ENCODE results near the gene NVL.
A peak's percentile ranks its signal among the peaks of the same experiment; 100 is the strongest.

The NVL gene

DNA sequence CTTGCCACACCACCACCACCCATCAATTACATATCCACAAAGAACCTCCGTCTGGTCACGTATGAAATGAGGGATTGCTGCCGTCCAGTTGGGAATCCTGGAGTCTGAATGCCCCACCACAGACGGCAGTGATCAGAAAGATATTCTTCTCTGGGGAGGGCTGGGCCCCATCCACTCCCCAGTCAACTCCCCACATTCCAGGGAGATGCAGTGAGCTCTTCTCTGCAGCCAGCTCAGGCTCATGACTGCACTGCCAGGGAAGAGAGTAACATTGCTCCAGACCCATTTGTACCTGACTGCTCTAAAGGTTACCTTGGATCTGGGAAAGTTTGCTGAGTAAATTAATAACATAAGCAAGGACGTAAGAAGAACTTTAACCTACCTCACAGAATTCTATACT is 128.6 kb downstream of the NVL start:
- peaks cover 9% of the 10 kb centered on the region for H3K4me1 ChIP-seq (ENCODE audit: insufficient read depth, low read length)
- H3K9ac ChIP-seq (ENCODE audit: low read length): no peak overlapping the region
- H3K27ac ChIP-seq (ENCODE audit: low read depth, low read length): no peak overlapping the region
- no peaks in the 10 kb centered on the region for H3K27me3 ChIP-seq (ENCODE audit: control insufficient read depth in 1 of 2, insufficient read depth in 2 of 2, low read length in 2 of 2)
- no peak overlapping the region for H3K4me3 ChIP-seq (ENCODE audit: low read depth in 1 of 2, low read length in 2 of 2)
- no peaks in the 10 kb centered on the region for H3K36me3 ChIP-seq (ENCODE audit: insufficient read depth, low read length)
- H3K9me3 ChIP-seq (ENCODE audit: low read length): no peaks in the 10 kb centered on the region

DNA sequence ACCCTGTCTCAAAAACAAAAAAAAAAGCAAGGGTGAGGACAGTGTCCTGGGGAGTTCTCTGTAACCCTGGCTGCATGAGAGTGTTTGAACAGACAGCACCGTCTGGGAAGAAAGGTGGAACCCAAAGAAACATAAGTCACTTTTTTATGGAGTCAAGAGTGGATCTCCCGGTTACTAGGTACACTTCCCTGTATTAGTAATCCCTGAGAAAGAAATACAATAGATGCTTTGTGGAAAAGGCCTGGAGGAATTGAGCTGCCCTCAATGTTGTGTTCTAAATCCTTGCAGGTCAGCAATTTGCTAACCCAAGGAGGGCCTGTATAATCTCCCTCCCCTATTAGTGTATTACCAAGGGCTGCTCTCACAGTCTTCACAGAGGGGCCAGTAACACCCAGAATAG is 130.3 kb downstream of the NVL start:
- no peak overlapping the region for H3K27ac ChIP-seq (ENCODE audit: low read depth, low read length)
- no peaks in the 10 kb centered on the region for H3K36me3 ChIP-seq (ENCODE audit: insufficient read depth, low read length)
- H3K4me3 ChIP-seq (ENCODE audit: low read depth in 1 of 2, low read length in 2 of 2): no peak overlapping the region
- H3K9ac ChIP-seq (ENCODE audit: low read length): no peak overlapping the region
- no peaks in the 10 kb centered on the region for H3K9me3 ChIP-seq (ENCODE audit: low read length)
- peaks cover 3% of the 10 kb centered on the region for H3K4me1 ChIP-seq (ENCODE audit: insufficient read depth, low read length)
- H3K27me3 ChIP-seq (ENCODE audit: control insufficient read depth in 1 of 2, insufficient read depth in 2 of 2, low read length in 2 of 2): no peaks in the 10 kb centered on the region

DNA sequence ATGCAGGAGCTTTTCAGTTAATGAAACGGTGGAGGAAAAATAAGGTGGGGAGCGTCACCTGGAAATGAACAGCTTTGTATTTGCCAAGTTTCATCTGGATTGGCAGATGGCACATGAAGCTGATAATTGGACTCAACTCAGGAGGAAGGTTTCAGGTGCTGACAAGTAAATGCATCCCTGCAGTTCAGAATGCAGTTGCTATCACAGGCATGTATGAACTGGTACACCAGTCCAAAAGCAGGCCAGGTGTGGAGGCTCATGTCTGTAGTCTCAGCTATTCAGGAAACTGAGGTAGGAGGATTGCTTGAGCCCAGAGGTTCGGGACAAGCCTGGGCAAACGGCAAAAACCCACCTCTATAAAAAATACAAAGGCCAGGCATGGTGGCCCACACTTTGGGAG is 131.4 kb downstream of the NVL start:
- Histone ChIP-seq H3K9ac (ENCODE audit: low read length) (no peak overlapping the region), H3K4me1 (ENCODE audit: insufficient read depth, low read length) (no peaks in the 10 kb centered on the region), H3K4me3 (ENCODE audit: low read depth in 1 of 2, low read length in 2 of 2) (no peak overlapping the region), H3K27ac (ENCODE audit: low read depth, low read length) (no peak overlapping the region), H3K27me3 (ENCODE audit: control insufficient read depth in 1 of 2, insufficient read depth in 2 of 2, low read length in 2 of 2) (no peaks in the 10 kb centered on the region), H3K9me3 (ENCODE audit: low read length) (no peaks in the 10 kb centered on the region), H3K36me3 (ENCODE audit: insufficient read depth, low read length) (peaks cover 6% of the 10 kb centered on the region)

DNA sequence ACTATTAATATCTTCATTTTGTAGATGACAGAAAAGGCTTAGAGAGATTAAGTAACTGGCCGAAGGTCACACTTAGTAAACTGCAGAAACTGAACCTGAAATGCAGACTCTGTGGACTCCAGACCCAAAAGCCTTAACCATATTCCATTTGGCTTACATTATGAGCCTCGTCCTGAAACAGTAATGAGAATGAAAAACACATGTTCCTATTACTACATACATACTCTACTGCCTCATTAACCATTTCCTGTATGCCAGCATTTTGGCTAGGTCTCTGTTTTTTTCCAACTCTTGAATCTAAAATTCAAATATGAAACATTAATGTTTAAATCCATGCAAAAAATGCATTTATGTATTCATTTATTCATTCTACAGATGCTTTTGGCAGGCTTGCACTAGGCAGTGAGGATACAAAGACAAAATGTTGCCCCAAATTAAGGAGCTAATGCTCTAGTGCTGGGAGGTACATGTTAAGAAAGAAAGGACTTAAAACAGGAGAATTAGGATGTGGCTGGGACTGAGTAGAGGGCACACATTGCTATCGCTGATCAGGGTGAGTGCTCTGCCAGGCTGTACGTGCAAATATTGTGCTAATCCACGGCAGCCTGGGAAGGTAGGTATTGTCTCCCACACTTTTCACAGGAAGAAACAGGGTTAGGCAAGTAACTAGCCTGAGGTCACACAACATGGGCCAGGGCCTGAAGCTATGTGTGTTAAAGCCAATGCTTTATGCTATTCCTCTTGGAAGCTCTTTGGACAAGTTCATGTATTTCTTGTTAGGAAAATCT is 133.0 kb downstream of the NVL start:
- Histone ChIP-seq H3K4me1 (ENCODE audit: insufficient read depth, low read length) (no peaks in the 10 kb centered on the region), H3K9me3 (ENCODE audit: low read length) (no peaks in the 10 kb centered on the region), H3K27ac (ENCODE audit: low read depth, low read length) (no peak overlapping the region), H3K4me3 (ENCODE audit: low read depth in 1 of 2, low read length in 2 of 2) (no peak overlapping the region), H3K9ac (ENCODE audit: low read length) (no peak overlapping the region), H3K27me3 (ENCODE audit: control insufficient read depth in 1 of 2, insufficient read depth in 2 of 2, low read length in 2 of 2) (no peaks in the 10 kb centered on the region), H3K36me3 (ENCODE audit: insufficient read depth, low read length) (peaks cover 6% of the 10 kb centered on the region)

DNA sequence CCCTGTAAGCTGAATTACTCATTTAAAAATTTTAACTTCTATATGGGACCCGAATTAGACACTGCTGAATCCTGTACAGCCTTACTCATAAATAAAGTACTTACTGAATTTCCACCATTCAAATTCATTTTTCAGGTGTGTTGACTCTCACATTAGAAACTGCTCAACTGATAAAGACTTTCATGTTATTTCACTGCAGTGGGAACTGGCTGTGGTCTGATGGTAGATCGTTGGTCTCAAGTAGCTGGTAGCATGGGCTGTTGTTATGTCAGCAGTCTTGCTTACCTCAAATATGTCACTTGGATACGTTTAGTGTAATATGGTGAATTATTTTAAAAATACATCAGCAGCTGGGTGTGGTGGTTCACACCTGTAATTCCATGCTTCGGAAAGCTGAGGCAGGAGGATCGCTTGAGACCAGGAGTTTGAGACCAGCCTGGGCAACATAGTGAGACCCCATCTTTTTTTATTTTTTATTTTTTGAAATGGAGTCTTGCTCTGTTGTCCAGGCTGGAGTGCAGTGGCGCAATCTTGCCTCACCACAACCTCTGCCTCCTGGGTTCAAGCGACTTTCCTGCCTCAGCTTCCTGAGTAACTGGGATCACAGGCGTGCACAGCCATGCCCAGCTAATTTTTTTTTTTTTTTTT is 136.5 kb downstream of the NVL start:
- Histone ChIP-seq H3K27me3 (ENCODE audit: control insufficient read depth in 1 of 2, insufficient read depth in 2 of 2, low read length in 2 of 2) (no peaks in the 10 kb centered on the region), H3K4me3 (ENCODE audit: low read depth in 1 of 2, low read length in 2 of 2) (no peak overlapping the region), H3K4me1 (ENCODE audit: insufficient read depth, low read length) (no peaks in the 10 kb centered on the region), H3K36me3 (ENCODE audit: insufficient read depth, low read length) (peaks cover 13% of the 10 kb centered on the region), H3K9me3 (ENCODE audit: low read length) (no peaks in the 10 kb centered on the region), H3K9ac (ENCODE audit: low read length) (no peak overlapping the region), H3K27ac (ENCODE audit: low read depth, low read length) (no peak overlapping the region)

DNA sequence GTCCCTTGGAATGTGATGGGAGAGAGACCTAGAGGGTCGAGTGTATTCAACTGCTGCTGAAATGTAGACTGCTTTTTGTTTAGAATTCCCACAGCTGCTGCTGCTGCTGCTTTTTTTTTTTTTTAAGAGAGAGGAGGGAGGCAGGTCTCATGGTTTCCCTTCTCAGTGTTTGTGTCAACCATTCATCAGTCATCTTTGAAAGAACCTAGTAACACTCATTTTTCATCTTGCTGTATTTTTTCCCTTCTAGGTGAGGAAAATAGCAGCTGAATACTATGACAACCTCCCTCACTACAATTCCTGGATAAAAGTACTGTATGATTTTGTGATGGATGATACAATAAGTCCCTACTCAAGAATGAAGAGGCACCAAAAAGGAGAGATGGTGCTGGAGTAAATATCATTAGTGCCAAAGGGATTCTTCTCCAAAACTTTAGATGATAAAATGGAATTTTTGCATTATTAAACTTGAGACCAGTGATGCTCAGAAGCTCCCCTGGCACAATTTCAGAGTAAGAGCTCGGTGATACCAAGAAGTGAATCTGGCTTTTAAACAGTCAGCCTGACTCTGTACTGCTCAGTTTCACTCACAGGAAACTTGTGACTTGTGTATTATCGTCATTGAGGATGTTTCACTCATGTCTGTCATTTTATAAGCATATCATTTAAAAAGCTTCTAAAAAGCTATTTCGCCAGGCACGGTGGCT is 137.7 kb downstream of the NVL start:
- H3K4me3 ChIP-seq (ENCODE audit: low read depth in 1 of 2, low read length in 2 of 2): no peak overlapping the region
- H3K9ac ChIP-seq (ENCODE audit: low read length): no peak overlapping the region
- no peak overlapping the region for H3K27ac ChIP-seq (ENCODE audit: low read depth, low read length)
- H3K27me3 ChIP-seq (ENCODE audit: control insufficient read depth in 1 of 2, insufficient read depth in 2 of 2, low read length in 2 of 2): no peaks in the 10 kb centered on the region
- H3K36me3 ChIP-seq (ENCODE audit: insufficient read depth, low read length): peaks cover 13% of the 10 kb centered on the region
- H3K4me1 ChIP-seq (ENCODE audit: insufficient read depth, low read length): no peaks in the 10 kb centered on the region
- H3K9me3 ChIP-seq (ENCODE audit: low read length): no peaks in the 10 kb centered on the region

DNA sequence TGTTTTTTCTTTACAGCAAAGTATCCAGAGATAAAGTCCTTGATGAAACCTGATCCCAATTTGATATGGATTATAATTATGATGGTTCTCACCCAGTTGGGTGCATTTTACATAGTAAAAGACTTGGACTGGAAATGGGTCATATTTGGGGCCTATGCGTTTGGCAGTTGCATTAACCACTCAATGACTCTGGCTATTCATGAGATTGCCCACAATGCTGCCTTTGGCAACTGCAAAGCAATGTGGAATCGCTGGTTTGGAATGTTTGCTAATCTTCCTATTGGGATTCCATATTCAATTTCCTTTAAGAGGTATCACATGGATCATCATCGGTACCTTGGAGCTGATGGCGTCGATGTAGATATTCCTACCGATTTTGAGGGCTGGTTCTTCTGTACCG is 140.4 kb downstream of the NVL start:
- Histone ChIP-seq H3K9me3 (ENCODE audit: low read length) (no peaks in the 10 kb centered on the region), H3K36me3 (ENCODE audit: insufficient read depth, low read length) (peaks cover 13% of the 10 kb centered on the region), H3K4me3 (ENCODE audit: low read depth in 1 of 2, low read length in 2 of 2) (no peak overlapping the region), H3K27ac (ENCODE audit: low read depth, low read length) (no peak overlapping the region), H3K9ac (ENCODE audit: low read length) (no peak overlapping the region), H3K4me1 (ENCODE audit: insufficient read depth, low read length) (peaks cover 7% of the 10 kb centered on the region), H3K27me3 (ENCODE audit: control insufficient read depth in 1 of 2, insufficient read depth in 2 of 2, low read length in 2 of 2) (no peaks in the 10 kb centered on the region)

DNA sequence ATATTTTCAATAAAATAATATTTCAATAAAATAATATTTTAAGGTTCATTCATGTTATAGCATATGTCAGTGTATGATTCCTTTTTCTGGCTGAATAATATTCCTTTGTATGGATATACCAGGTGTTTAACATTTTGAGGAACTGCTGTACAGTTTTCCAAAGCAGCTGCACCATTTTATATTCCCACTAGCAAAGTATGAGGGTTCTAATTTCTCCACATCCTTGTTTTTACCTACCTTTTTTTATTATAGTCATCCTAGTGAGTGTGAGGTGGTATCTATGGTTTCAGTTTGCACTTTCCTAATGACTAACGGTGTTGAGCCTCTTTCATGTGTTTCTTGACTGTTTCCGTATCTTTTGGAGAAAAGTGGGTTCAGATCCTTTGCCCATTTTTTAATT is 141.7 kb downstream of the NVL start:
- H3K4me3 ChIP-seq (ENCODE audit: low read depth in 1 of 2, low read length in 2 of 2): no peak overlapping the region
- peaks cover 8% of the 10 kb centered on the region for H3K36me3 ChIP-seq (ENCODE audit: insufficient read depth, low read length)
- H3K27me3 ChIP-seq (ENCODE audit: control insufficient read depth in 1 of 2, insufficient read depth in 2 of 2, low read length in 2 of 2): no peaks in the 10 kb centered on the region
- H3K9me3 ChIP-seq (ENCODE audit: low read length): no peaks in the 10 kb centered on the region
- no peak overlapping the region for H3K9ac ChIP-seq (ENCODE audit: low read length)
- H3K27ac ChIP-seq (ENCODE audit: low read depth, low read length): no peak overlapping the region
- H3K4me1 ChIP-seq (ENCODE audit: insufficient read depth, low read length): peaks cover 12% of the 10 kb centered on the region

DNA sequence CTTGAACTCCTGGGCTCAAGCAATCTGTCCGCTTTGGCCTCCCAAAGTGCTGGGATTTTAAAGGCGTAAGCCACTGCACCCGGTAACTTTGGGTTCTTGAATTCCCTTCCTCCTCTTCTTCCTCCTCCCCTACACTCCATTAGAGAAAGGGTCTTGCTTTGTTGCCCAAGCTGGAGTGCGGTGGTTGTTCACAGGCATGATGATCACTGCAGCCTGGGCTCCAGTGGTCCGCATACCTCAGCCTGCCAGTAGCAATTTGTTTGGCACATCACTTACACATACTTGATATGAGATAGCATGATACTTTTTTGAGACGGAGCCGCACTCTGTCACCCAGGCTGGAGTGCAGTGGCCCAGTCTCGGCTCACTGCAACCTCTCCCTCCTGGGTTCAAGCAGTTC is 144.8 kb downstream of the NVL start:
- peaks cover 7% of the 10 kb centered on the region for H3K36me3 ChIP-seq (ENCODE audit: insufficient read depth, low read length)
- no peak overlapping the region for H3K27ac ChIP-seq (ENCODE audit: low read depth, low read length)
- peaks cover 12% of the 10 kb centered on the region for H3K4me1 ChIP-seq (ENCODE audit: insufficient read depth, low read length)
- no peaks in the 10 kb centered on the region for H3K9me3 ChIP-seq (ENCODE audit: low read length)
- H3K27me3 ChIP-seq (ENCODE audit: control insufficient read depth in 1 of 2, insufficient read depth in 2 of 2, low read length in 2 of 2): no peaks in the 10 kb centered on the region
- no peak overlapping the region for H3K9ac ChIP-seq (ENCODE audit: low read length)
- H3K4me3 ChIP-seq (ENCODE audit: low read depth in 1 of 2, low read length in 2 of 2): no peak overlapping the region

DNA sequence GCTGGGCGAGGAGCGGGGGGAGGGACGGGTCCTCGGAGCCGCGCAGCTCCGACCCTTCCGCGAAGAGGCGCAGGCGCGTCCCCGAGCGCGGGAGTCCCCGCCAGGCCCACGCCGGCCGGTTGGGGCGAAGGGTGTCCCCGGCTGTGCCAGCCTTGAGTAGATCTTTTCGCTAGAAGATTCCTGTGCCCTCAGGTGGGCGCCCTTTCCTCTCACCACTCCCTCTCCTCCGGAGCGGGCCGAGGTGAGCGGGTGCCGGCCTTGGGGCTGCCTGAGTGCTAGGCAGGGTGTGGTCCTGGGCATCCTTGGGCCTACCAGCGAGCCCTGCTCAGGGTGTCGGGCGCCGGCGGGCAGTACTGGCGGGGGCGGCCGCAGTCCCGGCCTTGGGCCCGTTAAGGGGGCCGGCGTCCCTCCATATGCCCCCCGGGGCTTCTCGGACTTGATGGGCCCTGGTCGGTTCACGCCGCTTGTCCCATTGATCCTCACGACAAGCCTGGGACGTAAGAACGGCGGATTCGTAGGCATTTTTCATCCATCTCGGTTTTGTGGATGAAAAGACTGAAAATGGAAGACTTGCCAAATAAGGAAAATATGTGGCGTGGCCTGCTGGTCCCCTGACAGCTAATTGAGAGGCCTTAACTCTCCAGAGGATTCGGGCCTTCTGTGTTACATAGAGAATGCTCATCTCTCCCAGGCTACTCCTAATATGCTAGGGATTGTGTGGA is 146.2 kb downstream of the NVL start:
- H3K9ac ChIP-seq (ENCODE audit: low read length): peak overlapping the region; percentile 66
- H3K4me3 ChIP-seq (ENCODE audit: low read depth in 1 of 2, low read length in 2 of 2): peak overlapping the region; percentile 64 to 94
- peak overlapping the region; percentile 93 for H3K27ac ChIP-seq (ENCODE audit: low read depth, low read length)
- H3K27me3 ChIP-seq (ENCODE audit: control insufficient read depth in 1 of 2, insufficient read depth in 2 of 2, low read length in 2 of 2): no peaks in the 10 kb centered on the region
- H3K4me1 ChIP-seq (ENCODE audit: insufficient read depth, low read length): peaks cover 12% of the 10 kb centered on the region
- no peaks in the 10 kb centered on the region for H3K36me3 ChIP-seq (ENCODE audit: insufficient read depth, low read length)
- no peaks in the 10 kb centered on the region for H3K9me3 ChIP-seq (ENCODE audit: low read length)

DNA sequence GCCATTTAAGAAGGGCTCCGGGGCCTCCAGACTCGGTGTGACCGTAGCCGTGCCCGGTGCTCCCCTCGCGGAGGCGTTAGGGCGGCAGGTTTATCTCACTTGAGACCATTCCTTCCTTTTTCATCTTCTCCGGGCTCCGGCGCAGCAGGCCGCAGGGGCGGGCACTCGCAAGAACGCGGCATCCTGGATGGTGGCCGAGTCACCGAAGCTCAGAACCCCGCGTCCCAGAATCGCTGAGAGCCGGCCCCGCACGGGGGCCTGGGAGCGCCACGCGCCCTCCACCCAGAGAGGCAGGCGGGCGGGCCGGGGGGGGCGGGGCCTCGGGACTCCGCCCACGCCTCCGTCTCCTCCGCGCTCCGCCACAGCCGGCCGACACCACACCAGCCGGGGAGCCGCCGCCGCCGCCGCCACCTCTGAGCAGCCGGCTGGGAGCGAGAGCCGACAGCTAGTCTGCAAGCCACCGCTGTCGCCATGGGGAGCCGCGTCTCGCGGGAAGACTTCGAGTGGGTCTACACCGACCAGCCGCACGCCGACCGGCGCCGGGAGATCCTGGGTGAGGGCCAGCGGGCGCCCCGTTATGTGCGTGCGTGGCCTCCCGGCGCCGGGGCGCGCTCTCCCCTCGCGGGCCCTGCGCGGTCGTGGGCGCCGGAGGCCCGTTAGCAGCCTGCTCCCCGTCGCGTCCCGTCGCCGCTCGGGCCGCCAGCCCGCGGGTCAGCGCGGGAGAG is 146.9 kb downstream of the NVL start, which contains the start of gene DEGS1:
DEGS1 (plus strand) TSS at position 375 of the 725 bp plus-strand sequence; CDS start at position 472, 97 bp downstream.
- Histone ChIP-seq H3K9me3 (ENCODE audit: low read length) (no peaks in the 10 kb centered on the region), H3K27me3 (ENCODE audit: control insufficient read depth in 1 of 2, insufficient read depth in 2 of 2, low read length in 2 of 2) (no peaks in the 10 kb centered on the region), H3K9ac (ENCODE audit: low read length) (peak within 1 kb of the TSS; percentile 66), H3K27ac (ENCODE audit: low read depth, low read length) (peak within 1 kb of the TSS; percentile 93), H3K36me3 (ENCODE audit: insufficient read depth, low read length) (no peaks in the 10 kb centered on the region), H3K4me3 (ENCODE audit: low read depth in 1 of 2, low read length in 2 of 2) (peak within 1 kb of the TSS; percentile 64 to 94), H3K4me1 (ENCODE audit: insufficient read depth, low read length) (peaks cover 12% of the 10 kb centered on the region)
